Neuronal stem cell (in vitro differentiated cells): ENCODE results near the gene FBXO47.

ENCODE experiments used
- DNase-seq: peaks from one replicate; pipeline ENCODE4 v3.0.0-alpha.2; 2013; ENCODE audit warnings: low spot score
- H2AFZ ChIP-seq: one replicate; pipeline ENCODE4 v1.6.1; 2013; ENCODE audit warnings: mild to moderate bottlenecking, low read length, inconsistent platforms
- H2AK5ac ChIP-seq: 2 replicates; pipeline ENCODE4 v1.6.1; 2013; ENCODE audit warnings: low read depth, mild to moderate bottlenecking, inconsistent platforms, low read length, moderate library complexity, mixed read lengths
- H2BK120ac ChIP-seq: 2 replicates; pipeline ENCODE4 v1.6.1; 2013; ENCODE audit warnings: low read depth, mild to moderate bottlenecking, inconsistent platforms, low read length, moderate library complexity, mixed read lengths
- H2BK12ac ChIP-seq: one replicate; pipeline ENCODE4 v1.6.1; 2013; ENCODE audit warnings: low read length, inconsistent platforms
- H2BK15ac ChIP-seq: 2 replicates; pipeline ENCODE4 v1.6.1; 2013; ENCODE audit warnings: mild to moderate bottlenecking, low read length, inconsistent platforms, mixed read lengths
- H2BK5ac ChIP-seq: one replicate; pipeline ENCODE4 v1.6.1; 2013; ENCODE audit warnings: inconsistent platforms, mild to moderate bottlenecking, low read length, moderate library complexity
- H3K14ac ChIP-seq: one replicate; pipeline ENCODE4 v1.6.1; 2013; ENCODE audit warnings: low read length, inconsistent platforms
- H3K18ac ChIP-seq: 2 replicates; pipeline ENCODE4 v1.6.1; 2013; ENCODE audit warnings: low read length, inconsistent platforms
- H3K23ac ChIP-seq: 2 replicates; pipeline ENCODE4 v1.6.1; 2013; ENCODE audit warnings: low read depth, mild to moderate bottlenecking, mixed read lengths, low read length, inconsistent platforms; ENCODE audit not compliant: poor library complexity
- H3K27ac ChIP-seq: replicated peaks from 3 replicates; pipeline ENCODE4 v1.5.1; 2013; ENCODE audit warnings: low read length, inconsistent platforms
- H3K27me3 ChIP-seq, 3 experiments: 2 replicates each; pipeline ENCODE4 v1.6.1; 2013; ENCODE audit warnings: low read length in 3 of 3, mild to moderate bottlenecking in 2 of 3, inconsistent platforms in 1 of 3, low read depth in 1 of 3, mixed read lengths in 1 of 3, moderate library complexity in 1 of 3; ENCODE audit not compliant: control insufficient read depth in 3 of 3, insufficient read depth in 3 of 3
- H3K36me3 ChIP-seq, 2 donors: replicated peaks in 1 of 2; 2 replicates each; pipeline ENCODE4 v1.6.1; 2013; ENCODE audit warnings: low read length in 2 of 2; ENCODE audit not compliant: control insufficient read depth in 2 of 2, insufficient read depth in 2 of 2
- H3K4ac ChIP-seq: 2 replicates; pipeline ENCODE4 v1.6.1; 2013; ENCODE audit warnings: inconsistent platforms, mild to moderate bottlenecking, low read length, moderate library complexity
- H3K4me1 ChIP-seq, 2 donors: 1 replicate in 1 of 2; 2 replicates in 1 of 2; pipeline ENCODE4 v1.6.1; 2013; ENCODE audit warnings: low read length in 2 of 2, low read depth in 1 of 2; ENCODE audit not compliant: control insufficient read depth in 2 of 2, insufficient read depth in 1 of 2
- H3K4me2 ChIP-seq: one replicate; pipeline ENCODE4 v1.6.1; 2013; ENCODE audit warnings: mild to moderate bottlenecking, low read length, inconsistent platforms; ENCODE audit not compliant: insufficient read depth, poor library complexity, severe bottlenecking
- H3K4me3 ChIP-seq, 2 donors: 2 replicates each; pipeline ENCODE4 v1.5.1; 2013; ENCODE audit warnings: low read length in 2 of 2, mild to moderate bottlenecking in 2 of 2, inconsistent platforms in 1 of 2, moderate library complexity in 1 of 2
- H3K79me1 ChIP-seq: one replicate; pipeline ENCODE4 v1.6.1; 2013; ENCODE audit warnings: low read depth, mild to moderate bottlenecking, inconsistent platforms, low read length, moderate library complexity
- H3K9ac ChIP-seq: one replicate; pipeline ENCODE4 v1.6.1; 2013; ENCODE audit warnings: mild to moderate bottlenecking, low read depth, low read length, inconsistent platforms; ENCODE audit not compliant: poor library complexity
- H3K9me3 ChIP-seq, 2 donors: replicated peaks in 1 of 2; 2 replicates each; pipeline versions ENCODE3 to v1.6.1; 2013; ENCODE audit warnings: low read length in 2 of 2, mild to moderate bottlenecking in 2 of 2, inconsistent platforms in 1 of 2, low read depth in 1 of 2, mixed read lengths in 1 of 2, moderate library complexity in 1 of 2; ENCODE audit not compliant: control insufficient read depth in 2 of 2, insufficient read depth in 1 of 2
- H4K8ac ChIP-seq: one replicate; pipeline ENCODE4 v1.6.1; 2013; ENCODE audit warnings: low read depth, mild to moderate bottlenecking, inconsistent platforms, low read length, moderate library complexity
- H4K91ac ChIP-seq: one replicate; pipeline ENCODE4 v1.6.1; 2013; ENCODE audit warnings: low read length, low read depth, mild to moderate bottlenecking, inconsistent platforms; ENCODE audit not compliant: poor library complexity
- WGBS, 2 donors: extraction: QIAGEN DNeasy Blood & Tissue Kit; methylation state at CpG; one replicate each; pipeline ENCODE4 v1.1.7; 2013; ENCODE audit warnings: missing lambda C conversion rate in 2 of 2, mixed read lengths in 1 of 2; ENCODE audit not compliant: insufficient read length in 2 of 2, insufficient replicate concordance in 1 of 2; ENCODE audit errors: extremely low coverage in 2 of 2; 5-methylcytosine and 5-hydroxymethylcytosine counted together

Gene FBXO47

DNA sequence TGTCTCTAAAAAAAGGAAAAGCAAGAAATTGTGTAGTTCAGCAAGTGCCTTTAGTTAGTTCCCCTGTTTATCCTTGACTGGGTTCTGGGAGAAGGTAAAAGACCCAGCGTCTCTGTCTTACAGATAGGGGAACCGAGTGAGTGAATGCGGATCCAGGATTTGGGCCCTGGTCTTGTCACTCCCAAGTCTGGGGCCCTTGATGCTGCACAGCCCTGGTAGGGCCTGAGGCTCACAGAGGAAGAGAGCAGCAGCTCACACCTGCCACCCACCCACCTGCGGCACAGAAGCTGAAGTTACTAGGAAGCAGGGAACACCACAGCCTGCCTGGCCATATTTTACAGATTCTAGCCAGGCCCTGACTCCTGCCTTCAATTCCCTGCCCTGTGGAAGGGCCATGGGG lies 75.1 kb downstream of the FBXO47 start:
- H3K18ac ChIP-seq, result no peak overlapping the region
- no peak overlapping the region for H3K4ac ChIP-seq
- H2AFZ ChIP-seq, result no peak overlapping the region
- no peak overlapping the region for H3K4me3 ChIP-seq
- H3K23ac ChIP-seq, result no peak overlapping the region
- no CpG with 5 or more reads among the region's 4 CpGs for WGBS, 2 donors
- peak overlapping the region; percentile 9 for H3K9ac ChIP-seq
- H3K4me2 ChIP-seq, result no peak overlapping the region
- H3K4me1 ChIP-seq, result peaks cover 1 to 16% of the 10 kb centered on the region in 2 donors
- H3K36me3 ChIP-seq, result peaks cover 11 to 82% of the 10 kb centered on the region in 2 donors
- no peak overlapping the region for H2BK5ac ChIP-seq
- H3K9me3 ChIP-seq, result no peaks in the 10 kb centered on the region
- DNase-seq, result no peak
- no peaks in the 10 kb centered on the region for H3K27me3 ChIP-seq
- no peak overlapping the region for H2AK5ac ChIP-seq
- H3K27ac ChIP-seq, result no peak overlapping the region
- no peak overlapping the region for H4K8ac ChIP-seq
- no peak overlapping the region for H3K14ac ChIP-seq
- H4K91ac ChIP-seq, result no peak overlapping the region
- no peak overlapping the region for H2BK15ac ChIP-seq
- H2BK120ac ChIP-seq, result no peak overlapping the region
- H3K79me1 ChIP-seq, result peaks cover 5% of the 10 kb centered on the region
- no peak overlapping the region for H2BK12ac ChIP-seq

GRCh38 chr17:38891441-38891840 lies 75.8 kb downstream of the FBXO47 start:
- H3K9me3 ChIP-seq, result no peaks in the 10 kb centered on the region
- WGBS, 2 donors, result no CpG with 5 or more reads among the region's 8 CpGs

GRCh38 chr17:38890410-38890746 lies 76.8 kb downstream of the FBXO47 start:
- H4K8ac ChIP-seq, result no peak overlapping the region
- no peaks in the 10 kb centered on the region for H3K27me3 ChIP-seq
- H3K9me3 ChIP-seq, result no peaks in the 10 kb centered on the region
- no peak overlapping the region for H3K4me2 ChIP-seq
- H3K4me1 ChIP-seq, result peaks cover 17 to 18% of the 10 kb centered on the region in 2 donors
- H3K14ac ChIP-seq, result no peak overlapping the region
- H2BK15ac ChIP-seq, result no peak overlapping the region
- no peak overlapping the region for H3K27ac ChIP-seq
- H3K36me3 ChIP-seq, result peaks cover 12 to 74% of the 10 kb centered on the region in 2 donors
- no peak overlapping the region for H2AK5ac ChIP-seq
- H3K23ac ChIP-seq, result no peak overlapping the region
- no peak overlapping the region for H3K4me3 ChIP-seq
- no peak overlapping the region for H4K91ac ChIP-seq
- DNase-seq, result no peak
- H2BK120ac ChIP-seq, result no peak overlapping the region
- H3K4ac ChIP-seq, result no peak overlapping the region
- no peak overlapping the region for H2BK5ac ChIP-seq
- H3K9ac ChIP-seq, result no peak overlapping the region
- no peak overlapping the region for H2BK12ac ChIP-seq
- H3K79me1 ChIP-seq, result peaks cover 6% of the 10 kb centered on the region
- H2AFZ ChIP-seq, result no peak overlapping the region
- no peak overlapping the region for H3K18ac ChIP-seq
- WGBS, 2 donors, result no CpG with 5 or more reads among the region's 8 CpGs

More at GRCh38 chr17:38891441-38891840, 75.8 kb downstream of the FBXO47 start:
- Histone ChIP-seq H2BK120ac (no peak overlapping the region), H3K4ac (no peak overlapping the region), H3K18ac (no peak overlapping the region), H2AK5ac (no peak overlapping the region), H4K8ac (no peak overlapping the region), H3K36me3 (peaks cover 12 to 81% of the 10 kb centered on the region in 2 donors), H2AFZ (no peak overlapping the region), H3K4me3 (no peak overlapping the region), H3K27ac (no peak overlapping the region), H3K4me1 (peaks cover 7 to 14% of the 10 kb centered on the region in 2 donors), H2BK15ac (no peak overlapping the region), H3K23ac (no peak overlapping the region), H3K9ac (no peak overlapping the region), H2BK5ac (no peak overlapping the region), H3K79me1 (peaks cover 5% of the 10 kb centered on the region), H3K4me2 (no peak overlapping the region), H3K14ac (no peak overlapping the region), H4K91ac (no peak overlapping the region), H2BK12ac (no peak overlapping the region), H3K27me3 (no peaks in the 10 kb centered on the region)
- DNase-seq, result no peak

GRCh38 chr17:38889745-38890409 lies 77.3 kb downstream of the FBXO47 start:
- no peak overlapping the region for H3K4me3 ChIP-seq
- H3K27ac ChIP-seq, result no peak overlapping the region
- no peak overlapping the region for H4K91ac ChIP-seq
- no peak overlapping the region for H2BK15ac ChIP-seq
- no peak overlapping the region for H2BK12ac ChIP-seq
- no peak overlapping the region for H3K23ac ChIP-seq
- H3K14ac ChIP-seq, result no peak overlapping the region
- H2BK120ac ChIP-seq, result no peak overlapping the region
- H3K4me2 ChIP-seq, result no peak overlapping the region
- H3K18ac ChIP-seq, result no peak overlapping the region
- H3K4ac ChIP-seq, result no peak overlapping the region
- H3K9ac ChIP-seq, result no peak overlapping the region
- peaks cover 12 to 70% of the 10 kb centered on the region in 2 donors for H3K36me3 ChIP-seq
- H3K79me1 ChIP-seq, result peaks cover 7% of the 10 kb centered on the region
- H3K9me3 ChIP-seq, result no peaks in the 10 kb centered on the region
- H2BK5ac ChIP-seq, result no peak overlapping the region
- no peak overlapping the region for H2AFZ ChIP-seq
- DNase-seq, result no peak
- no peak overlapping the region for H2AK5ac ChIP-seq
- WGBS, 2 donors, result no CpG with 5 or more reads among the region's 12 CpGs
- no peak overlapping the region for H4K8ac ChIP-seq
- H3K27me3 ChIP-seq, result no peaks in the 10 kb centered on the region
- H3K4me1 ChIP-seq, result peaks cover 22 to 23% of the 10 kb centered on the region in 2 donors
